DOHH2 (cell line): ENCODE results near the gene CCND2.
"Not testable (repeated sequence)": the region's sequence is repeated elsewhere in the genome, so short reads cannot be mapped to it uniquely, and the experiment has no call there.

Experiments
- H3F3A ChIP-seq: fragments of 200-600 bp; sonication (generic), shearing (Covaris generic); 2 replicates; pipeline ENCODE4 v1.6.0; 2016; ENCODE audit warnings: antibody characterized with exemption, mild to moderate bottlenecking; ENCODE audit not compliant: control insufficient read depth, insufficient read depth
- H3K27ac ChIP-seq: fragments of 200-600 bp; sonication (generic); 2 replicates; pipeline ENCODE4 v1.5.1; 2014; ENCODE audit warnings: low read depth, mild to moderate bottlenecking, low read length, moderate library complexity
- H3K27me3 ChIP-seq: fragments of 200-600 bp; sonication (generic); 2 replicates; pipeline ENCODE4 v1.6.1; 2014; ENCODE audit warnings: mild to moderate bottlenecking, low read length, mixed read lengths; ENCODE audit not compliant: control insufficient read depth
- H3K36me3 ChIP-seq: fragments of 200-600 bp; sonication (generic); 2 replicates; pipeline ENCODE4 v1.6.1; 2014; ENCODE audit warnings: mild to moderate bottlenecking, low read length, moderate library complexity, mixed read lengths; ENCODE audit not compliant: control insufficient read depth
- H3K4me1 ChIP-seq: fragments of 200-600 bp; sonication (generic); 2 replicates; pipeline ENCODE4 v1.6.1; 2014; ENCODE audit warnings: mild to moderate bottlenecking, low read length, mixed read lengths; ENCODE audit not compliant: control insufficient read depth
- H3K4me2 ChIP-seq: fragments of 200-600 bp; sonication (generic); 2 replicates; pipeline ENCODE4 v1.6.0; 2014; ENCODE audit warnings: mild to moderate bottlenecking, low read length, moderate library complexity
- H3K4me3 ChIP-seq: fragments of 200-600 bp; sonication (generic); 2 replicates; pipeline ENCODE4 v1.5.1; 2014; ENCODE audit warnings: mild to moderate bottlenecking, low read length, mixed read lengths
- H3K79me2 ChIP-seq: fragments of 200-600 bp; sonication (generic); 2 replicates; pipeline ENCODE4 v1.6.1; 2014; ENCODE audit warnings: mild to moderate bottlenecking, low read length, mixed read lengths; ENCODE audit not compliant: control insufficient read depth
- H3K9me2 ChIP-seq: fragments of 200-600 bp; sonication (generic); replicated peaks from 2 replicates; pipeline ENCODE4 v1.6.1; 2014; ENCODE audit warnings: mild to moderate bottlenecking, low read length, mixed read lengths; ENCODE audit not compliant: control insufficient read depth
- H3K9me3 ChIP-seq: fragments of 200-600 bp; sonication (generic); 2 replicates; pipeline ENCODE4 v1.6.1; 2014; ENCODE audit warnings: antibody characterized with exemption, low read length, mixed read lengths; ENCODE audit not compliant: control insufficient read depth, insufficient read depth
- H4K20me1 ChIP-seq: fragments of 200-600 bp; sonication (generic); 2 replicates; pipeline ENCODE4 v1.6.0; 2014; ENCODE audit warnings: low read depth, mild to moderate bottlenecking, antibody characterized with exemption, low read length, moderate library complexity; ENCODE audit not compliant: control insufficient read depth, insufficient read depth
- EZH2phosphoT487 ChIP-seq: fragments of 200-600 bp; sonication (generic); IDR thresholded peaks from 2 replicates; pipeline ENCODE4 v1.6.1; 2017; ENCODE audit warnings: borderline replicate concordance, mild to moderate bottlenecking, antibody characterized with exemption, low read length, moderate library complexity, mixed read lengths
- TF ChIP-seq, protein P1 (sequence below): fragments of 200-600 bp; sonication (generic); IDR thresholded peaks from one replicate; pipeline ENCODE4 v1.5.1; 2014; ENCODE audit warnings: antibody characterized with exemption, mild to moderate bottlenecking, low read depth, low read length; ENCODE audit not compliant: poor library complexity, severe bottlenecking

The CCND2 gene

DNA sequence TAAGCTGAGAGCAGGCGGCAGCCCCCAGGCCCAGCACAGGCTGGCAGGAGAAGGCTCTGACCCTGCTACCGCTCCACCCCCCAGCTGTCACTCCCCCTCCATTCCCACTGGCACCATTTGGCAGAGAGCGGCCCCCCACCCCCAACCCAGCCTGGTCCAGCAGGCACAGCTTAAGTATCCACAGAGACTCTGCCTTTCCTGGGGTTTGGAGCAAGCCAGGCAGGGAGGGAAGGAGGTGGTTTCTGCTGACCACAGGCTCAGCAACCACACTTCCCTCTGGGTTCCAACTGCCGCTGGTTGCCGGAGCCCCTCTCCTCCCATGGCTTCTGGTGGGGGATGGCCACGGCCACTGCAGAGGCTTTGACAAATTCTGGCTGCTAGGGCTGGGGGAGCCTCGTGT is 30.5 kb upstream of the CCND2 start:
- no peak for TF ChIP-seq EZH2phosphoT487
- TF ChIP-seq, protein P1, sequence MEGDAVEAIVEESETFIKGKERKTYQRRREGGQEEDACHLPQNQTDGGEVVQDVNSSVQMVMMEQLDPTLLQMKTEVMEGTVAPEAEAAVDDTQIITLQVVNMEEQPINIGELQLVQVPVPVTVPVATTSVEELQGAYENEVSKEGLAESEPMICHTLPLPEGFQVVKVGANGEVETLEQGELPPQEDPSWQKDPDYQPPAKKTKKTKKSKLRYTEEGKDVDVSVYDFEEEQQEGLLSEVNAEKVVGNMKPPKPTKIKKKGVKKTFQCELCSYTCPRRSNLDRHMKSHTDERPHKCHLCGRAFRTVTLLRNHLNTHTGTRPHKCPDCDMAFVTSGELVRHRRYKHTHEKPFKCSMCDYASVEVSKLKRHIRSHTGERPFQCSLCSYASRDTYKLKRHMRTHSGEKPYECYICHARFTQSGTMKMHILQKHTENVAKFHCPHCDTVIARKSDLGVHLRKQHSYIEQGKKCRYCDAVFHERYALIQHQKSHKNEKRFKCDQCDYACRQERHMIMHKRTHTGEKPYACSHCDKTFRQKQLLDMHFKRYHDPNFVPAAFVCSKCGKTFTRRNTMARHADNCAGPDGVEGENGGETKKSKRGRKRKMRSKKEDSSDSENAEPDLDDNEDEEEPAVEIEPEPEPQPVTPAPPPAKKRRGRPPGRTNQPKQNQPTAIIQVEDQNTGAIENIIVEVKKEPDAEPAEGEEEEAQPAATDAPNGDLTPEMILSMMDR, result no peak
- Histone ChIP-seq H3K4me2 (no peak overlapping the region), H3K4me1 (no peaks in the 10 kb centered on the region), H3K36me3 (no peaks in the 10 kb centered on the region), H3K9me3 (no peaks in the 10 kb centered on the region), H3K27me3 (no peaks in the 10 kb centered on the region), H4K20me1 (no peaks in the 10 kb centered on the region), H3K9me2 (no peaks in the 10 kb centered on the region), H3K79me2 (no peaks in the 10 kb centered on the region), H3F3A (no peaks in the 10 kb centered on the region), H3K4me3 (no peak overlapping the region), H3K27ac (no peak overlapping the region)

DNA sequence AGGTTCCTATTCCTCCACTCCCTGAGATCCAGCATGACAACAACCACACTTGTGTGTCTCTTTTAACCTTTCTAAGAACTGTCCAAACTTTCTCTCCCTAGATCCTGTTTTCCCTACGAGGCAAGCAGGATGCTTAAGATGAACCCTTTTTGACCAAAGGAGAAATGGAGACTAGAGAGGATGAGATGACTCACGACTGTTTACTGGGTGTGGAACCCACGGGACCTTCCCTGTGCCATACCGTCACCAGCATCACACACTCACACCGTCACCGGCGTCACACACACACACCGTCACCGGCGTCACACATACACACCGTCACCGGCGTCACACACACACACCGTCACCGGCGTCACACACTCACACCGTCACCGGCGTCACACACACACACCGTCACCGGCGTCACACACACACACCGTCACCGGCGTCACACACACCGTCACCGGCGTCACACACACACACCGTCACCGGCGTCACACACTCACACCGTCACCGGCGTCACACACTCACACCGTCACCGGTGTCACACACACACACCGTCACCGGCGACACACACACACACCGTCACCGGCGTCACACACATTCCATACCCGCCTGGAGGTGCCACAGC is 30.0 kb upstream of the CCND2 start:
- H3K79me2 ChIP-seq, H3K27ac ChIP-seq, H3K4me2 ChIP-seq, H3K9me2 ChIP-seq, H3K4me3 ChIP-seq, H4K20me1 ChIP-seq, H3K4me1 ChIP-seq, H3K27me3 ChIP-seq, H3K36me3 ChIP-seq, H3F3A ChIP-seq, H3K9me3 ChIP-seq: not testable (repeated sequence)

DNA sequence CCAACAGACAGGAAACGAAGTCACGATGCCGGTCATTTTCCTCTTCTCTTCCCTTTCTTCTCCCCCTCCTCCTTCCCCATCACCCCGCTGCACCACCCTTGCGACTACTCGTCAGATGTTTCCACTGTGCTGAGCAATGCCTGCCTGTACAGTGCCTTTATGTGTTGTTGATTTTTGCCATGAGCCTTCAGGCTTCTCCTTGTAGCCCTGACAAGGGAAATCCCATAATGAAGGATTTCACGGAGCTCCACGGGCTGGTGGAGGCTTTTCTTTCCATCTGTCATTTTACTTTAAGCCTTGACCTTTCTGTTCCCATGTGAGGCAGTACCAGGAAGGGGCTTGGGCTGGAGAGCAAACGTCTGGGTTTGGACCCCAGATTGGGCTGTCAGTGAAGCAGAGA is 28.7 kb upstream of the CCND2 start:
- Histone ChIP-seq H3F3A (no peaks in the 10 kb centered on the region), H3K9me3 (no peaks in the 10 kb centered on the region), H4K20me1 (no peaks in the 10 kb centered on the region), H3K4me1 (no peaks in the 10 kb centered on the region), H3K27ac (no peak overlapping the region), H3K27me3 (no peaks in the 10 kb centered on the region), H3K36me3 (no peaks in the 10 kb centered on the region), H3K4me2 (no peak overlapping the region), H3K9me2 (no peaks in the 10 kb centered on the region), H3K79me2 (no peaks in the 10 kb centered on the region), H3K4me3 (no peak overlapping the region)
- TF ChIP-seq EZH2phosphoT487, result no peak
- TF ChIP-seq, protein P1, result no peak

DNA sequence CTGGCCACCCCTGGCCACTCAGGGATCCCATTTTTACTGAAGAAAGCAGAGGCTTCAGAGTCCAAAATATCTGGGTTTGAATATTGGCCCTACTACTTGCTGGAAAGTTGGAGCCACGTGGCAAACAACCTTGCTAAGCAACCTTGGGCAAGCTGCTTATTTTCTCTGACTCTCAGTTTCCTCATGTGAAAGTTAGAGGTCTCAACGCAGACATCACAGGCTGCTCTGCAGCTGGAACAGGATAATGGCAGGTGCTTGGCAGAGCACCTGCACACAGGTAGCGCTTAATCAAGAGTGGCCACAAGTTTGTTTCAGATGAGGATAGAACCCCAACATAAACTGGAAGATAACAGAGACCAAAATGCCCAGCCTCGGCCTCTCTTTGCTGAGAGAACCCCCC is 28.1 kb upstream of the CCND2 start:
- no peaks in the 10 kb centered on the region for H3K4me1 ChIP-seq
- no peak for TF ChIP-seq EZH2phosphoT487
- TF ChIP-seq, protein P1, result no peak
- H3K79me2 ChIP-seq, result no peaks in the 10 kb centered on the region
- no peaks in the 10 kb centered on the region for H3K9me2 ChIP-seq
- no peak overlapping the region for H3K4me2 ChIP-seq
- no peaks in the 10 kb centered on the region for H3K27me3 ChIP-seq
- H3F3A ChIP-seq, result no peaks in the 10 kb centered on the region
- no peaks in the 10 kb centered on the region for H3K9me3 ChIP-seq
- no peaks in the 10 kb centered on the region for H3K36me3 ChIP-seq
- H3K27ac ChIP-seq, result no peak overlapping the region
- H4K20me1 ChIP-seq, result no peaks in the 10 kb centered on the region
- H3K4me3 ChIP-seq, result no peak overlapping the region
